Trophoblast cell (in vitro differentiated cells and primary cell): ENCODE results near the gene SLC6A12.

Experiments
- DNase-seq, 2 donors: peaks; one replicate each; pipeline ENCODE4 v3.0.0-alpha.2; 2016
- H2AFZ ChIP-seq: 2 replicates; pipeline ENCODE4 v1.6.1; 2013; ENCODE audit warnings: low read length, moderate library complexity, mild to moderate bottlenecking; ENCODE audit not compliant: insufficient read depth, poor library complexity
- H2AK5ac ChIP-seq: 2 replicates; pipeline ENCODE4 v1.6.1; 2013; ENCODE audit warnings: mild to moderate bottlenecking, low read length
- H2BK120ac ChIP-seq: 2 replicates; pipeline ENCODE4 v1.6.1; 2013; ENCODE audit warnings: low read length, mild to moderate bottlenecking, moderate library complexity; ENCODE audit not compliant: insufficient read depth, poor library complexity
- H2BK12ac ChIP-seq: 2 replicates; pipeline ENCODE4 v1.6.1; 2013; ENCODE audit warnings: mild to moderate bottlenecking, low read length, moderate library complexity
- H2BK5ac ChIP-seq: 2 replicates; pipeline ENCODE4 v1.6.1; 2013; ENCODE audit warnings: low read length, low read depth, moderate library complexity, mild to moderate bottlenecking; ENCODE audit not compliant: poor library complexity
- H3K14ac ChIP-seq: 2 replicates; pipeline ENCODE4 v1.6.1; 2013; ENCODE audit warnings: mild to moderate bottlenecking, low read length
- H3K18ac ChIP-seq: 2 replicates; pipeline ENCODE4 v1.6.1; 2013; ENCODE audit warnings: mild to moderate bottlenecking, low read length
- H3K23ac ChIP-seq: 2 replicates; pipeline ENCODE4 v1.6.1; 2013; ENCODE audit warnings: low read length
- H3K27ac ChIP-seq: 2 replicates; pipeline ENCODE4 v1.5.1; 2013; ENCODE audit warnings: low read depth, mild to moderate bottlenecking, inconsistent platforms, low read length, moderate library complexity
- H3K27me3 ChIP-seq: 2 replicates; pipeline ENCODE4 v1.6.1; 2013; ENCODE audit warnings: inconsistent platforms, mild to moderate bottlenecking, low read length, moderate library complexity; ENCODE audit not compliant: insufficient read depth
- H3K36me3 ChIP-seq, 2 experiments: 1 replicate in 1 of 2; 2 replicates in 1 of 2; pipeline ENCODE4 v1.6.1; 2013; ENCODE audit warnings: low read length in 2 of 2, mild to moderate bottlenecking in 2 of 2, moderate library complexity in 1 of 2; ENCODE audit not compliant: insufficient read depth in 2 of 2, control insufficient read depth in 1 of 2
- H3K4ac ChIP-seq: 2 replicates; pipeline ENCODE4 v1.6.1; 2013; ENCODE audit warnings: low read depth, mild to moderate bottlenecking, low read length, moderate library complexity
- H3K4me1 ChIP-seq, 2 experiments: 1 replicate in 1 of 2; 2 replicates in 1 of 2; pipeline ENCODE4 v1.6.1; 2013; ENCODE audit warnings: low read length in 2 of 2, mild to moderate bottlenecking in 2 of 2, moderate library complexity in 1 of 2; ENCODE audit not compliant: insufficient read depth in 2 of 2, control insufficient read depth in 1 of 2
- H3K4me2 ChIP-seq: 2 replicates; pipeline ENCODE4 v1.6.1; 2013; ENCODE audit warnings: inconsistent platforms, mild to moderate bottlenecking, low read length, moderate library complexity
- H3K4me3 ChIP-seq: 2 replicates; pipeline ENCODE4 v1.5.1; 2013; ENCODE audit warnings: mild to moderate bottlenecking, low read depth, low read length, inconsistent platforms
- H3K79me1 ChIP-seq: one replicate; pipeline ENCODE4 v1.6.1; 2013; ENCODE audit warnings: low read length
- H3K79me2 ChIP-seq: 2 replicates; pipeline ENCODE4 v1.6.1; 2013; ENCODE audit warnings: low read length, mild to moderate bottlenecking; ENCODE audit not compliant: control insufficient read depth, insufficient read depth, poor library complexity
- H3K9ac ChIP-seq: 2 replicates; pipeline ENCODE4 v1.6.1; 2013; ENCODE audit warnings: mild to moderate bottlenecking, low read length
- H3K9me3 ChIP-seq: 2 replicates; pipeline ENCODE4 v1.6.1; 2013; ENCODE audit warnings: low read depth, mild to moderate bottlenecking, control low read depth, inconsistent platforms, low read length; ENCODE audit not compliant: insufficient read depth
- H4K12ac ChIP-seq: 2 replicates; pipeline ENCODE4 v1.6.1; 2013; ENCODE audit warnings: low read depth, mild to moderate bottlenecking, low read length, moderate library complexity
- H4K8ac ChIP-seq: 2 replicates; pipeline ENCODE4 v1.6.1; 2013; ENCODE audit warnings: low read depth, mild to moderate bottlenecking, low read length, moderate library complexity
- H4K91ac ChIP-seq: one replicate; pipeline ENCODE4 v1.6.1; 2013; ENCODE audit warnings: low read depth, mild to moderate bottlenecking, low read length, moderate library complexity
- WGBS: extraction: QIAGEN DNeasy Blood & Tissue Kit; methylation state at CpG from one replicate; pipeline ENCODE4 v1.1.7; 2013; ENCODE audit warnings: missing lambda C conversion rate; ENCODE audit not compliant: insufficient read length, insufficient coverage; ENCODE audit errors: extremely low coverage; 5-methylcytosine and 5-hydroxymethylcytosine counted together

SLC6A12 gene

DNA sequence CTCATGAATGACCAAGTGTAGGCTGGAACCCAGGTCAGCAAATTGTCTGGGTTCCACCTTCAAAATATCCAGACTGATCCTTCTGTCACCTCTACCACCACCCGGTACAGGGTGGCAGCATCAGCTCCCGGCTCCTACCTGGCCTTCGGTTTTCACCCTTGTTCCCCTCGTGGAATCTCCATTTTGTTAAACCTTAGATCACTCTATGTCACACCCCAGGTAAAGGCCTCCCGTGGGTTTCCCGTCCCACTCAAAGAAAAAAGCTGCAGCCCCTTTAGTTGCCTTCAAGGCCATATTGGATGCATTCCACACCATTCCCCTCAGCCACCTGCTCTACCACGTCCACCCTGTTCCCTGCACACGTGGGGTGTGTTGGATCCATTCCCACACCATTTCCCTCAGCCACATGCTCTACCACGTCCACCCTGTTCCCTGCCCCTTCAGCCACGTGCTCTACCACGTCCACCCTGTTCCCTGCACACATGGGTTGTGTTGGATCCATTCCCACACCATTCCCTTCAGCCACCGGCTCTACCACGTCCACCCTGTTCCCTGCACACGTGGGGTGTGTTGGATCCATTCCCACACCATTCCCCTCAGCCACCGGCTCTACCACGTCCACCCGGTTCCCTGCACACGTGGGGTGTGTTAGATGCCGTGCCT lies 24.9 kb upstream of the SLC6A12 start:
- DNase-seq, result no peak
- Histone ChIP-seq H3K79me2 (no peaks in the 10 kb centered on the region), H3K79me1 (no peaks in the 10 kb centered on the region), H2BK5ac (no peak overlapping the region), H2AFZ (no peak overlapping the region), H3K23ac (no peak overlapping the region), H3K4ac (no peak overlapping the region), H2BK12ac (no peak overlapping the region), H3K4me1 (no peaks in the 10 kb centered on the region), H4K8ac (no peak overlapping the region), H3K14ac (no peak overlapping the region), H3K4me2 (no peak overlapping the region), H3K18ac (no peak overlapping the region), H4K12ac (no peak overlapping the region), H3K9ac (no peak overlapping the region), H3K27ac (no peak overlapping the region), H3K27me3 (no peaks in the 10 kb centered on the region), H2BK120ac (no peak overlapping the region), H3K4me3 (no peak overlapping the region), H3K9me3 (peaks cover 20% of the 10 kb centered on the region), H4K91ac (no peak overlapping the region), H2AK5ac (no peak overlapping the region), H3K36me3 (no peaks in the 10 kb centered on the region)
- WGBS, result no CpG with 5 or more reads among the region's 19 CpGs

DNA sequence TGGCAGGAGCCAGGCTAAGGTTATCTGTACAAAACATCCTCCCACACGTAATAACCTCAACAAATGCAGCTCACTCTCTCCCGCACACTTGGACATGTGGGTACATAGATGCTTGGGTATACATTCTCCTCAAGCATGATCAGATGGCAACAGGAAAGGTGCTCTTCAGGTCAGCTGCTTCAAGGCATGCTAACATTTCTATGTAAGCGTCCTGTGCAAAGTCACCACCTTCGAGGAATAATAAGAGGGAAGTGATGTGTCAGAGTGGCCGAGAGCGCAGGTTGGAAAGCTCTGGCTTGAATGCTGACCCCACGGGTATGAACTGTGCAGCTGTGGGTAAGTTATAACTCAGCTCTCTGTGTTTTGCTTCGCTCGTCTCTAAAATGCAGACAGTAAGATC lies 24.2 kb upstream of the SLC6A12 start:
- no peak overlapping the region for H2BK120ac ChIP-seq
- H4K91ac ChIP-seq, result no peak overlapping the region
- no peak overlapping the region for H4K12ac ChIP-seq
- H3K4me2 ChIP-seq, result no peak overlapping the region
- H3K79me1 ChIP-seq, result no peaks in the 10 kb centered on the region
- H2AK5ac ChIP-seq, result no peak overlapping the region
- H3K27ac ChIP-seq, result no peak overlapping the region
- no peak overlapping the region for H4K8ac ChIP-seq
- H3K4ac ChIP-seq, result no peak overlapping the region
- H3K14ac ChIP-seq, result no peak overlapping the region
- H3K4me1 ChIP-seq, result no peaks in the 10 kb centered on the region
- no CpG with 5 or more reads among the region's 9 CpGs for WGBS
- no peak overlapping the region for H2BK5ac ChIP-seq
- H3K23ac ChIP-seq, result no peak overlapping the region
- H3K36me3 ChIP-seq, result no peaks in the 10 kb centered on the region
- no peak overlapping the region for H3K4me3 ChIP-seq
- peaks cover 20% of the 10 kb centered on the region for H3K9me3 ChIP-seq
- H3K9ac ChIP-seq, result no peak overlapping the region
- H2BK12ac ChIP-seq, result no peak overlapping the region
- H2AFZ ChIP-seq, result no peak overlapping the region
- H3K27me3 ChIP-seq, result no peaks in the 10 kb centered on the region
- no peak for DNase-seq
- H3K18ac ChIP-seq, result no peak overlapping the region
- no peaks in the 10 kb centered on the region for H3K79me2 ChIP-seq

DNA sequence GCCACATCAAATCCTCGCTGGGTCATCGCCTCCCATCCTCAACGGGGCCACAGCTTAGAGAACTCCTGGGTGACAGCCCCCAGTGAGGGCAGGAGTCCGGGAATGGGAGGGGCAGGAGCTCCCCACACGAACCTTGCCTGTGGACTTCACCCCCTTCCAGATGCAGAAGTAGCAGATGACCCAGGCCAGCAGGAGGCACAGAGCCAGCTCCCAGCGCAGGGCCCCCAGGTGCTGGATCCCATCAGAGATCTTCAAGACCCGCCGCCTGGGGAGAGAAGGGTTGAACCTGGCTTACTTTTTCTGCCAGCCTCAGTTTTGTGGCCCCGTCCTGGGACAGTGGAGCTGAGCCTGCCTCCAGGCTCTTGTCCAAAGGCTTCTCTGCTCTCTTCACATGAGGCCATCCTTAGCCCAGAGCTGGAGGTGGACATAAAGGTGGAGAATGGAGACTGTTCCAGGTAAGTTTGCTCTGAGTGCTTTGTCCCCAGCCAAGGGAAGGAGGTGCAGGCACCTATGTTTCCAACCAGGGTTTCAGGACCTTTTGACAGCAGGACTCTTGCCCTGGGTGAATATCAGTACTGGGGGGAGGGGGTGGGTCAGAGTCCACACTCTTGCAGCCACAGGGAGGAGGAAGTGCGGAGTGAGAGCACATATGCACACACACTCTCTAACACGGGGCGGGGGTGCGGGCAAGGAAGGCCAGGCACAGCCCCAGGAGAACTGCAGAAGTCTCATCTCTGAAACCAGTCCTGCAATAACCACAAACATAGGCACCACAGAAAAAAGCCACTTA lies 23.3 kb upstream of the SLC6A12 start:
- H3K4me1 ChIP-seq, result no peaks in the 10 kb centered on the region
- no peak overlapping the region for H2BK5ac ChIP-seq
- no peaks in the 10 kb centered on the region for H3K27me3 ChIP-seq
- no peak overlapping the region for H3K4me3 ChIP-seq
- H2AK5ac ChIP-seq, result no peak overlapping the region
- H3K14ac ChIP-seq, result no peak overlapping the region
- H2BK120ac ChIP-seq, result no peak overlapping the region
- no peak overlapping the region for H3K27ac ChIP-seq
- no CpG with 5 or more reads among the region's 13 CpGs for WGBS
- no peaks in the 10 kb centered on the region for H3K79me2 ChIP-seq
- H3K23ac ChIP-seq, result no peak overlapping the region
- H4K8ac ChIP-seq, result no peak overlapping the region
- H2AFZ ChIP-seq, result no peak overlapping the region
- H3K9ac ChIP-seq, result no peak overlapping the region
- H3K18ac ChIP-seq, result no peak overlapping the region
- H4K91ac ChIP-seq, result no peak overlapping the region
- no peaks in the 10 kb centered on the region for H3K79me1 ChIP-seq
- H3K36me3 ChIP-seq, result no peaks in the 10 kb centered on the region
- H2BK12ac ChIP-seq, result no peak overlapping the region
- no peak overlapping the region for H3K4me2 ChIP-seq
- DNase-seq, result no peak
- H3K9me3 ChIP-seq, result peaks cover 20% of the 10 kb centered on the region
- no peak overlapping the region for H3K4ac ChIP-seq
- no peak overlapping the region for H4K12ac ChIP-seq

DNA sequence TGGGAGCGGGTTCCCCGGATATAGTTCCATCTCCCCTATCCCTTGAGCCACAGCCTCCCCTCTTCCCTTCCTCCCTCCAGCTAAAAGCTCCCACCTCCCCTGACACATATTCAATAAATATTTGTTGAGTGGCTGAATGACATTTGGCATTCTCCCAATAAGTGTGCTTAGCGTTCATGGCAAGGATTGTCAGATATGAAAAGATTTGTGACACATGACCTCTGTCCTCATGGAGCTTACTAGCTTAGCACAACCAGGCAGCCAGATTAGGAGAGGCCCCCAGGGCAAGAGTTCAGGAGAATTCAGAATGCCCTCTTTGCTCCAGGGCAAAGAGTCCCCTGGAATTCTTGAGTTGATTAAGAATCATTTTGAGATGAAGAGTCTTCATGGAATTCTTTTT lies 22.5 kb upstream of the SLC6A12 start:
- Histone ChIP-seq H3K18ac (no peak overlapping the region), H3K9me3 (peaks cover 20% of the 10 kb centered on the region), H3K23ac (no peak overlapping the region), H2BK120ac (no peak overlapping the region), H2AK5ac (no peak overlapping the region), H2BK5ac (no peak overlapping the region), H3K36me3 (no peaks in the 10 kb centered on the region), H3K4me1 (no peaks in the 10 kb centered on the region), H3K79me1 (no peaks in the 10 kb centered on the region), H3K27me3 (no peaks in the 10 kb centered on the region), H4K8ac (no peak overlapping the region), H3K4ac (no peak overlapping the region), H4K91ac (no peak overlapping the region), H4K12ac (no peak overlapping the region), H3K4me2 (no peak overlapping the region), H3K14ac (no peak overlapping the region), H3K9ac (no peak overlapping the region), H3K27ac (no peak overlapping the region), H3K79me2 (no peaks in the 10 kb centered on the region), H3K4me3 (no peak overlapping the region), H2BK12ac (no peak overlapping the region), H2AFZ (no peak overlapping the region)
- WGBS, result no CpG with 5 or more reads among the region's 3 CpGs
- no peak for DNase-seq
